ENCODE results near the gene ENPP1. TPM values are rescaled to one million over a fixed set of nuclear protein-coding genes. Genes with fewer than 3 reads are reported as not detected.

Gene ENPP1
- polyA plus RNA-seq, 1 experiment, result 30.4 TPM

GRCh38 chr6:131883016-131883415 lies 75.2 kb downstream of the ENPP1 start:
- ChIA-PET POLR2A (no interaction called here), CTCF (interaction anchor here (0.6 kb wide), 1 partner anchor 188 kb away, joined by 3 read pairs; no protein-coding TSS in a partner anchor)
- H3K9me3 ChIP-seq (ENCODE audit: control insufficient read depth, insufficient read depth, low read length), result no peaks in the 10 kb centered on the region
- H3K4me3 ChIP-seq (ENCODE audit: low read depth, low read length), result no peak overlapping the region
- DNase-seq (ENCODE audit: low read depth, low spot score), result no peak
- TF ChIP-seq CTCF (IDR thresholded peaks at IDR 0.05; ENCODE audit: low read depth, low read length), result no peak
- H3K27ac ChIP-seq (ENCODE audit: low read depth, low read length), result no peak overlapping the region
- H3K27me3 ChIP-seq (ENCODE audit: control insufficient read depth, insufficient read depth, low read length), result no peaks in the 10 kb centered on the region

GRCh38 chr6:131885237-131885636 lies 77.4 kb downstream of the ENPP1 start:
- TF ChIP-seq CTCF (IDR thresholded peaks at IDR 0.05; ENCODE audit: low read depth, low read length), result no peak
- ChIA-PET POLR2A (no interaction called here), CTCF (no interaction called here)
- DNase-seq (ENCODE audit: low read depth, low spot score), result no peak
- Histone ChIP-seq H3K27me3 (ENCODE audit: control insufficient read depth, insufficient read depth, low read length) (no peaks in the 10 kb centered on the region), H3K4me3 (ENCODE audit: low read depth, low read length) (no peak overlapping the region), H3K9me3 (ENCODE audit: control insufficient read depth, insufficient read depth, low read length) (no peaks in the 10 kb centered on the region), H3K27ac (ENCODE audit: low read depth, low read length) (no peak overlapping the region)

- CTCF ChIA-PET, result no interaction called here
- POLR2A ChIA-PET, result no interaction called here
Measured at GRCh38 chr6:131886517-131886916, 78.7 kb downstream of the ENPP1 start.

GRCh38 chr6:131890091-131890490 lies 82.3 kb downstream of the ENPP1 start:
- H3K9me3 ChIP-seq (ENCODE audit: control insufficient read depth, insufficient read depth, low read length), result no peaks in the 10 kb centered on the region
- H3K4me3 ChIP-seq (ENCODE audit: low read depth, low read length), result no peak overlapping the region
- CTCF ChIA-PET, result interaction anchor here (1.9 to 3.4 kb wide), 2 partner anchors 195 to 390 kb away, joined by 6 to 10 read pairs; no protein-coding TSS in a partner anchor
- no peaks in the 10 kb centered on the region for H3K27me3 ChIP-seq (ENCODE audit: control insufficient read depth, insufficient read depth, low read length)
- no peak for DNase-seq (ENCODE audit: low read depth, low spot score)
- H3K27ac ChIP-seq (ENCODE audit: low read depth, low read length), result no peak overlapping the region
- no peak for TF ChIP-seq CTCF (IDR thresholded peaks at IDR 0.05; ENCODE audit: low read depth, low read length)
- POLR2A ChIA-PET, result no interaction called here

More at GRCh38 chr6:131886517-131886916, 78.7 kb downstream of the ENPP1 start:
- no peak for TF ChIP-seq CTCF (IDR thresholded peaks at IDR 0.05; ENCODE audit: low read depth, low read length)
- no peaks in the 10 kb centered on the region for H3K9me3 ChIP-seq (ENCODE audit: control insufficient read depth, insufficient read depth, low read length)
- H3K4me3 ChIP-seq (ENCODE audit: low read depth, low read length), result no peak overlapping the region
- no peak for DNase-seq (ENCODE audit: low read depth, low spot score)
- no peaks in the 10 kb centered on the region for H3K27me3 ChIP-seq (ENCODE audit: control insufficient read depth, insufficient read depth, low read length)
- no peak overlapping the region for H3K27ac ChIP-seq (ENCODE audit: low read depth, low read length)

- no peak for TF ChIP-seq CTCF (IDR thresholded peaks at IDR 0.05; ENCODE audit: low read depth, low read length)
- no peak for DNase-seq (ENCODE audit: low read depth, low spot score)
- H3K9me3 ChIP-seq (ENCODE audit: control insufficient read depth, insufficient read depth, low read length), result peaks cover 6% of the 10 kb centered on the region; the same call in 1 of the 2 replicates
- no peak overlapping the region for H3K27ac ChIP-seq (ENCODE audit: low read depth, low read length)
- no peak overlapping the region for H3K4me3 ChIP-seq (ENCODE audit: low read depth, low read length)
- H3K27me3 ChIP-seq (ENCODE audit: control insufficient read depth, insufficient read depth, low read length), result no peaks in the 10 kb centered on the region
- CTCF ChIA-PET, result interaction anchor here (0.7 to 2.6 kb wide), 3 partner anchors 22 to 288 kb away, joined by 3 to 10 read pairs (median 8); no protein-coding TSS in a partner anchor
- POLR2A ChIA-PET, result no interaction called here
Measured at GRCh38 chr6:131893198-131893597, 85.4 kb downstream of the ENPP1 start.

Data from AG04450 (cell line).